Measurements from ENCODE around the gene CHAT.

DNA sequence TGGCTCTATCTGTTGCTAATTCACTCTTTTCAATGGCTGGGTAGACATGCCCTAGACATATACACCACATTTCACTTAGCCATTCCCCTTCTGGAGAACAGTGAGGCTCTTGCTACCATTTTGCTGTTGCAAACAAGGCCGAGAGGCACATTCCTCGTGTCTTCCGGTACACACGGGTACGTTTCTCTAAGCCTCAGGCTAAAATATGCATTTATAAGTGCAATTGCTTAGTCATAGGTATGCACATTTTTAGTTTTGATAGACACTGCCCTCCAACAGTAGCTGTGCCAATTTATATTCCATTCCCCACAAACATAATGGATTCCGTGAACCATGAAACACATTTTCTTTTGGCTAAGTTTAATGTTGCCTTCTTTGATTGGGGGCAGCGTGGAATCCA, 13.2 kb downstream of the CHAT start:
- TF ChIP-seq, protein P1, sequence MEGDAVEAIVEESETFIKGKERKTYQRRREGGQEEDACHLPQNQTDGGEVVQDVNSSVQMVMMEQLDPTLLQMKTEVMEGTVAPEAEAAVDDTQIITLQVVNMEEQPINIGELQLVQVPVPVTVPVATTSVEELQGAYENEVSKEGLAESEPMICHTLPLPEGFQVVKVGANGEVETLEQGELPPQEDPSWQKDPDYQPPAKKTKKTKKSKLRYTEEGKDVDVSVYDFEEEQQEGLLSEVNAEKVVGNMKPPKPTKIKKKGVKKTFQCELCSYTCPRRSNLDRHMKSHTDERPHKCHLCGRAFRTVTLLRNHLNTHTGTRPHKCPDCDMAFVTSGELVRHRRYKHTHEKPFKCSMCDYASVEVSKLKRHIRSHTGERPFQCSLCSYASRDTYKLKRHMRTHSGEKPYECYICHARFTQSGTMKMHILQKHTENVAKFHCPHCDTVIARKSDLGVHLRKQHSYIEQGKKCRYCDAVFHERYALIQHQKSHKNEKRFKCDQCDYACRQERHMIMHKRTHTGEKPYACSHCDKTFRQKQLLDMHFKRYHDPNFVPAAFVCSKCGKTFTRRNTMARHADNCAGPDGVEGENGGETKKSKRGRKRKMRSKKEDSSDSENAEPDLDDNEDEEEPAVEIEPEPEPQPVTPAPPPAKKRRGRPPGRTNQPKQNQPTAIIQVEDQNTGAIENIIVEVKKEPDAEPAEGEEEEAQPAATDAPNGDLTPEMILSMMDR (IDR thresholded peaks at IDR 0.05; ENCODE audit: poor library complexity, severe bottlenecking), result no peak
- TF ChIP-seq EZH2 (IDR thresholded peaks at IDR 0.05; ENCODE audit: borderline replicate concordance, insufficient read depth, low read length, poor library complexity, severe bottlenecking) (no peak), SMC3 (conservative IDR thresholded peaks at IDR 0.05; ENCODE audit: poor library complexity) (no peak), RAD21 (conservative IDR thresholded peaks at IDR 0.05) (no peak), REST (IDR thresholded peaks at IDR 0.05; ENCODE audit: borderline replicate concordance) (no peak), POLR2AphosphoS5 (IDR thresholded peaks at IDR 0.05) (no peak), TAF1 (IDR thresholded peaks at IDR 0.05; ENCODE audit: low read depth) (no peak), EP300 (conservative IDR thresholded peaks at IDR 0.05; ENCODE audit: poor library complexity, severe bottlenecking) (no peak)

All from neural cell (in vitro differentiated cells).